HUES48 (cell line): ENCODE results near the gene MARCHF3.
"Not testable (repeated sequence)": the region's sequence is repeated elsewhere in the genome, so short reads cannot be mapped to it uniquely, and the experiment has no call there.

Experiments used
- H3K27ac ChIP-seq: one replicate; pipeline ENCODE4 v1.7.0; 2013; ENCODE audit warnings: low read depth, low read length, inconsistent platforms
- H3K27me3 ChIP-seq: 2 replicates; pipeline ENCODE4 v1.6.1; 2013; ENCODE audit warnings: mild to moderate bottlenecking, low read length; ENCODE audit not compliant: control insufficient read depth, insufficient read depth
- H3K36me3 ChIP-seq: 2 replicates; pipeline ENCODE4 v1.6.1; 2013; ENCODE audit warnings: low read length; ENCODE audit not compliant: control insufficient read depth, insufficient read depth
- H3K4me1 ChIP-seq: 2 replicates; pipeline ENCODE4 v1.6.1; 2013; ENCODE audit warnings: mild to moderate bottlenecking, low read length; ENCODE audit not compliant: control insufficient read depth, insufficient read depth
- H3K4me3 ChIP-seq: 2 replicates; pipeline ENCODE4 v1.5.1; 2013; ENCODE audit warnings: mild to moderate bottlenecking, low read depth, low read length
- H3K9ac ChIP-seq: 2 replicates; pipeline ENCODE4 v1.6.1; 2013; ENCODE audit warnings: mild to moderate bottlenecking, low read depth, low read length, moderate library complexity
- H3K9me3 ChIP-seq: 2 replicates; pipeline ENCODE4 v1.6.1; 2013; ENCODE audit warnings: low read length; ENCODE audit not compliant: control insufficient read depth, insufficient read depth

Gene MARCHF3

DNA sequence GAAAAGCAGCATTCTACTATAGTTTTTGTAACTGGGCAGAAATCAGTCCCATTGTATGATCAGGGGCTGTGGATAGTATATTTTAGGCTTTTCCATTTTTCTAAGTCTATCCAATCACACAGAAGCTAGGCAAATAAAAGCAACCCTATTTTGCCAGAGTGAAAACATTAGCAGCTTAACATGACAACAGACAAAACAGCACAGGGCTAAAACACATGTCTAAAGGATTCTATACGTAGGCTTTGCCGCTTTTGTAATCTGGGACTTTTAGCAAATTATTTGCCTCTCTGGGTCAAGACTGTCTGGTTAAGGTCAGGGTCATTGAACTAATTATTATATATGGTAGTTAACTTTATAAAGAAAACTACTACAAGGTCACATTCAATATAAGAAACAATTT, 4.2 kb downstream of the MARCHF3 start:
- H3K9me3 ChIP-seq: no peaks in the 10 kb centered on the region
- peaks cover 26% of the 10 kb centered on the region for H3K4me1 ChIP-seq
- no peak overlapping the region for H3K4me3 ChIP-seq
- no peaks in the 10 kb centered on the region for H3K36me3 ChIP-seq
- H3K9ac ChIP-seq: no peak overlapping the region
- peaks cover 13% of the 10 kb centered on the region for H3K27me3 ChIP-seq
- H3K27ac ChIP-seq: no peak overlapping the region

DNA sequence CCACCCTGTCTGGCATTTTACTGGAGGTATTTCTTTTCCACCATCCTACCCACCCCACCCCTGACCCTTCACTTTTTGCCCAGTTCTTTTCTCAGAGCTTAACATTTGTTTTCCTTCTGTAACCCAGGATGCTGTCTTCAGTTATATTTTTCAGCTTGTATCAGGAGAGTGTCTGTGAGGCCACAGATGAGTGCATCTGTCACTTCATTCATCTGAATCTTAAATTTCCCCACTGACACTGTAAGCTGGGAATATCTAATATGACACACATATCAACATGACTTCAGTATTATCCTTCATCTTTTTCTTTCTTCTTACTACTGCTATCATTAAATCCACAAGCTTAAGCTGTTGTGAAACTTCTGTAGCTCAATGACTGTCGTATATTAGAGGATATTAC, 4.9 kb downstream of the MARCHF3 start:
- Histone ChIP-seq H3K9me3 (no peaks in the 10 kb centered on the region), H3K36me3 (no peaks in the 10 kb centered on the region), H3K27me3 (peaks cover 11% of the 10 kb centered on the region), H3K4me3 (no peak overlapping the region), H3K4me1 (peaks cover 26% of the 10 kb centered on the region), H3K27ac (no peak overlapping the region), H3K9ac (no peak overlapping the region)

DNA sequence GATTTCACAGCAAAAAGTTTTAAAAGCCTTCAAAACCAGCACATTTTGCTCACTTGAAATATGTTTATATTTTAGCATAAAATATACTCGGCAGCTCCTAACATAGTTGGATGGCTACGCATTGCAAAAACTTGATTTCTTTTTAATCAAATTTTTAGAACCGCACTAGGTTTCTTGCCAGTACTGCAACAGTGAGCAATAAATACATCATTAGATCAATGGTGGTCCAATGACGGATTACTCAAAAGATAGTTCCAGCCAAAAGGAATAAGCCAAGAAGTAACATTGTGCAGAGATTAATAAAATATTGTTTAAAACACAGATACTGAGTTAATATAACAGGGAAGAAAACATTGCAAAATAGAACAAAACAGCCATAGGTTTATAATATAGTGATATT, 5.5 kb downstream of the MARCHF3 start:
- Histone ChIP-seq H3K27ac (no peak overlapping the region), H3K36me3 (no peaks in the 10 kb centered on the region), H3K4me3 (no peak overlapping the region), H3K9me3 (no peaks in the 10 kb centered on the region), H3K4me1 (peaks cover 26% of the 10 kb centered on the region), H3K9ac (no peak overlapping the region), H3K27me3 (peaks cover 11% of the 10 kb centered on the region)

GRCh38 chr5:127023552-127024191, 6.7 kb downstream of the MARCHF3 start:
- not testable (repeated sequence) for H3K9ac ChIP-seq, H3K27me3 ChIP-seq, H3K4me3 ChIP-seq, H3K9me3 ChIP-seq, H3K36me3 ChIP-seq, H3K27ac ChIP-seq
- H3K4me1 ChIP-seq: peaks cover 19% of the 10 kb centered on the region

DNA sequence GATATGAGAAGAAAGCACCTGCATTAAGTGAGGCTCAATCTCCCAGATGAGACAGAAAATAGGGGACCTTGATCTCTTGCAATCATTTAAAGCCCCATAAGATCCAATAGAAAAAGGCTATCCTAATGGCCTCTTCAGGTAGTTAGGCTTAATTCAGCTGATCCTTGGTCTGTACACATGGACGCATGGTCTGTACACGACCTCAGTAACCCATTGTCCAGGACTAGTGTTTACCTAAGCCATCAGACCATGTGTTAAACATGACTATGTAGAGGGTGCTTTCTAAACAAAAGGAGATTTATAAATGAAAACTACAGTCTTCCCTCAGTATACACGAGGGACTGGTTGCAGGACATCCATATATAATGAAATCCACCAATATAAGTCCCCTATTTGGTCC, 7.5 kb downstream of the MARCHF3 start:
- Histone ChIP-seq H3K36me3 (no peaks in the 10 kb centered on the region), H3K9me3 (no peaks in the 10 kb centered on the region), H3K27ac (no peak overlapping the region), H3K27me3 (no peaks in the 10 kb centered on the region), H3K9ac (no peak overlapping the region), H3K4me1 (peaks cover 17% of the 10 kb centered on the region), H3K4me3 (no peak overlapping the region)

GRCh38 chr5:127019928-127020327, 10.4 kb downstream of the MARCHF3 start:
- Histone ChIP-seq H3K9ac (no peak overlapping the region), H3K36me3 (no peaks in the 10 kb centered on the region), H3K4me1 (peaks cover 5% of the 10 kb centered on the region; the same call in 1 of the 2 replicates), H3K27ac (no peak overlapping the region), H3K4me3 (no peak overlapping the region), H3K9me3 (no peaks in the 10 kb centered on the region), H3K27me3 (no peaks in the 10 kb centered on the region)

- H3K36me3 ChIP-seq, H3K4me1 ChIP-seq, H3K9me3 ChIP-seq, H3K27ac ChIP-seq, H3K27me3 ChIP-seq, H3K9ac ChIP-seq, H3K4me3 ChIP-seq: not testable (repeated sequence)
These were observed 13.6 kb downstream of the MARCHF3 start for GRCh38 chr5:127016722-127017121.

DNA sequence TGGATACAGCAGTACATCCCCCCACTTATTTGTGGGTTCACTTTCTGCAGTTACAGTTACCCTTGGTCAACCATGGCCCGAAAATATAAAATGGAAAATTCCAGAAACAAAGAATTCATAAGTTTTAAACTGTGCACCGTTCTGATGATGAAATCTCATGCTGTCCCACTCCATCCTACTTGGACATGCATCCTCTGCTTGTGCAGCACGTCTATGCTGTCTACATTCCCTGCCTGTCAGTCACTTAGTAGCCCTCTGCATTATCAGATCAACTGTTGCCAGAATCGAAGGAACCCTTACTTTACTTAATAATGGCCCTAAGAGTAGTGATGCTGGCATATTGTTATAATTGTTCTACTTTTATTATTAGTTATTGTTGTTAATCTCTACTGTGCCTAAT, 14.6 kb downstream of the MARCHF3 start:
- Histone ChIP-seq H3K36me3 (no peaks in the 10 kb centered on the region), H3K4me3 (no peak overlapping the region), H3K9ac (no peak overlapping the region), H3K4me1 (peaks cover 5% of the 10 kb centered on the region), H3K27ac (no peak overlapping the region), H3K27me3 (no peaks in the 10 kb centered on the region), H3K9me3 (no peaks in the 10 kb centered on the region)

GRCh38 chr5:127014573-127014972, 15.8 kb downstream of the MARCHF3 start:
- no peak overlapping the region for H3K27ac ChIP-seq
- H3K27me3 ChIP-seq: no peaks in the 10 kb centered on the region
- H3K4me3 ChIP-seq: no peak overlapping the region
- H3K9ac ChIP-seq: no peak overlapping the region
- H3K9me3 ChIP-seq: no peaks in the 10 kb centered on the region
- H3K4me1 ChIP-seq: peaks cover 5% of the 10 kb centered on the region
- H3K36me3 ChIP-seq: no peaks in the 10 kb centered on the region

DNA sequence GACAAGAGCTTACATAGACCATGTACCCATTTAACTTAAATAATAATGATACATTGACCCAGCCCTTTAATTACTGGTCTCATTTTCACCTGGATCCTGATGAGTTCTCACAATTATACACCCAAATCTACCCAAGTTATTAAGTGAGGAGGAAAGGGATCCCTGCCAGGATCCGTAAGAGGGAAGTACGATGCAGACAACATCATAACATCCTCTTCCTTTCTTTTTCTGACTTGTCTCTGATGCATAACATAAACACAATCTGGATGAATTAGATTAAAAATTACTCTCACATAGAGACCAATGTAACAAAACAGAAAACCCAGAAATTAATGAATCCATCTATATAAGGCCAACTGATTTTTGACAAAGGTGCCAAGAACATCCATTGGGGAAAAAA, 17.0 kb downstream of the MARCHF3 start:
- no peak overlapping the region for H3K27ac ChIP-seq
- H3K9ac ChIP-seq: no peak overlapping the region
- no peak overlapping the region for H3K4me3 ChIP-seq

GRCh38 chr5:127012916-127013315, 17.4 kb downstream of the MARCHF3 start:
- H3K9me3 ChIP-seq: no peaks in the 10 kb centered on the region
- no peak overlapping the region for H3K4me3 ChIP-seq
- no peak overlapping the region for H3K27ac ChIP-seq
- H3K27me3 ChIP-seq: no peaks in the 10 kb centered on the region
- H3K9ac ChIP-seq: no peak overlapping the region
- no peaks in the 10 kb centered on the region for H3K36me3 ChIP-seq
- peaks cover 5% of the 10 kb centered on the region for H3K4me1 ChIP-seq

More for the DNA sequence above, 17.0 kb downstream of the MARCHF3 start:
- Histone ChIP-seq H3K36me3 (no peaks in the 10 kb centered on the region), H3K4me1 (peaks cover 5% of the 10 kb centered on the region), H3K9me3 (no peaks in the 10 kb centered on the region), H3K27me3 (no peaks in the 10 kb centered on the region)
